ENCODE results near the gene DYNLL1.

The DYNLL1 gene

GRCh38 chr12:120488057-120488640 is 7.8 kb upstream of the DYNLL1 start:
- TF ChIP-seq CTCF (IDR thresholded peaks at IDR 0.05; ENCODE audit: low read depth, low read length) = no peak
- H3K4me3 ChIP-seq (ENCODE audit: low read depth, low read length) = no peak overlapping the region

GRCh38 chr12:120489018-120489417 is 6.9 kb upstream of the DYNLL1 start:
- TF ChIP-seq CTCF (IDR thresholded peaks at IDR 0.05; ENCODE audit: low read depth, low read length) = no peak
- no peak overlapping the region for H3K4me3 ChIP-seq (ENCODE audit: low read depth, low read length)

- no peak for TF ChIP-seq CTCF (IDR thresholded peaks at IDR 0.05; ENCODE audit: low read depth, low read length)
- H3K4me3 ChIP-seq (ENCODE audit: low read depth, low read length) = no peak overlapping the region
Observed at GRCh38 chr12:120490325-120490724, 5.6 kb upstream of the DYNLL1 start.

- TF ChIP-seq CTCF (IDR thresholded peaks at IDR 0.05; ENCODE audit: low read depth, low read length) = no peak
- no peak overlapping the region for H3K4me3 ChIP-seq (ENCODE audit: low read depth, low read length)
Observed at GRCh38 chr12:120490833-120491512, 4.9 kb upstream of the DYNLL1 start.

GRCh38 chr12:120495186-120495730 is 655 bp upstream of the DYNLL1 start:
- TF ChIP-seq CTCF (IDR thresholded peaks at IDR 0.05; ENCODE audit: low read depth, low read length) = no peak
- peak overlapping the region; percentile 91 for H3K4me3 ChIP-seq (ENCODE audit: low read depth, low read length)

GRCh38 chr12:120496413-120497340 is 764 bp downstream of the DYNLL1 start:
- H3K4me3 ChIP-seq (ENCODE audit: low read depth, low read length) = peak overlapping the region; percentile 91
- TF ChIP-seq CTCF (IDR thresholded peaks at IDR 0.05; ENCODE audit: low read depth, low read length) = no peak
